Smooth muscle cell (in vitro differentiated cells): ENCODE measurements around the gene FMOD. TPM values are rescaled to one million over a fixed set of nuclear protein-coding genes. Genes with fewer than 3 reads are reported as not detected.
A peak's percentile ranks its signal among the peaks of the same experiment; 100 is the strongest.

Source experiments
- DNase-seq: peaks from one replicate; lab custom pipeline; 2025; ENCODE audit not compliant: unreplicated experiment; lab: John Stamatoyannopoulos, UW
- H2AFZ ChIP-seq: fragments of 200-600 bp; sonication (generic); 2 replicates; pipeline ENCODE4 v1.6.0; 2016; ENCODE audit warnings: antibody characterized with exemption, low read depth, mild to moderate bottlenecking
- H3F3A ChIP-seq: fragments of 200-600 bp; sonication (generic); 2 replicates; pipeline ENCODE4 v1.6.0; 2017; ENCODE audit warnings: antibody characterized with exemption, low read depth
- H3K27ac ChIP-seq: fragments of 200-600 bp; sonication (generic); 2 replicates; pipeline ENCODE4 v1.5.1; 2016; ENCODE audit warnings: low read depth, mild to moderate bottlenecking
- H3K27me3 ChIP-seq: fragments of 200-600 bp; sonication (generic); 2 replicates; pipeline ENCODE4 v1.6.1; 2016; ENCODE audit warnings: low read depth, mild to moderate bottlenecking
- H3K36me3 ChIP-seq: fragments of 200-600 bp; sonication (generic); 2 replicates; pipeline ENCODE4 v1.5.1; 2016; ENCODE audit warnings: low read depth
- H3K4me1 ChIP-seq: fragments of 200-600 bp; sonication (generic); 2 replicates; pipeline ENCODE4 v1.5.1; 2016; ENCODE audit warnings: low read depth
- H3K4me2 ChIP-seq: fragments of 200-600 bp; sonication (generic); 2 replicates; pipeline ENCODE4 v1.6.0; 2016; ENCODE audit warnings: mild to moderate bottlenecking
- H3K4me3 ChIP-seq: fragments of 200-600 bp; sonication (generic); 2 replicates; pipeline ENCODE4 v1.5.1; 2016; ENCODE audit warnings: mild to moderate bottlenecking
- H3K79me2 ChIP-seq: fragments of 200-600 bp; sonication (generic); 2 replicates; pipeline ENCODE4 v1.6.0; 2016; ENCODE audit warnings: low read depth, mild to moderate bottlenecking
- H3K9ac ChIP-seq: fragments of 200-600 bp; sonication (generic); 2 replicates; pipeline ENCODE4 v1.6.0; 2016; ENCODE audit warnings: low read depth
- H3K9me3 ChIP-seq: fragments of 200-600 bp; sonication (generic); replicated peaks from 2 replicates; pipeline ENCODE4 v1.5.1; 2016; ENCODE audit warnings: low read depth
- H4K20me1 ChIP-seq: fragments of 200-600 bp; sonication (generic); 2 replicates; pipeline ENCODE4 v1.6.0; 2016; ENCODE audit warnings: low read depth
- WGBS: methylation state at CpG from one replicate; pipeline ENCODE4 v1.1.7; 2016; ENCODE audit warnings: low lambda C conversion rate; 5-methylcytosine and 5-hydroxymethylcytosine counted together
- polyA plus RNA-seq: library from polyadenylated mRNA; unstranded; fragments of >200 nt; fragmentation: Nextera tagmentation; extraction: Ambion mirVana; gene quantifications from 2 replicates; pipeline ENCODE4 v1.2.1, GENCODE V29; 2016
- total RNA-seq: library from RNA; depleted of rRNA; stranded (reverse); fragments of >200 nt; gene quantifications from 2 replicates; pipeline ENCODE4 v1.2.3, GENCODE V29; 2014
- TF ChIP-seq, protein P1 (sequence below): fragments of 200-600 bp; sonication (generic); IDR thresholded peaks from 2 replicates; pipeline ENCODE4 v1.5.1; 2017; ENCODE audit warnings: borderline replicate concordance, mild to moderate bottlenecking, antibody characterized with exemption; ENCODE audit not compliant: insufficient read depth, poor library complexity, severe bottlenecking

The FMOD gene
- total and polyA plus RNA-seq, 2 experiments from 2014 or later = 247 to 369 TPM

DNA sequence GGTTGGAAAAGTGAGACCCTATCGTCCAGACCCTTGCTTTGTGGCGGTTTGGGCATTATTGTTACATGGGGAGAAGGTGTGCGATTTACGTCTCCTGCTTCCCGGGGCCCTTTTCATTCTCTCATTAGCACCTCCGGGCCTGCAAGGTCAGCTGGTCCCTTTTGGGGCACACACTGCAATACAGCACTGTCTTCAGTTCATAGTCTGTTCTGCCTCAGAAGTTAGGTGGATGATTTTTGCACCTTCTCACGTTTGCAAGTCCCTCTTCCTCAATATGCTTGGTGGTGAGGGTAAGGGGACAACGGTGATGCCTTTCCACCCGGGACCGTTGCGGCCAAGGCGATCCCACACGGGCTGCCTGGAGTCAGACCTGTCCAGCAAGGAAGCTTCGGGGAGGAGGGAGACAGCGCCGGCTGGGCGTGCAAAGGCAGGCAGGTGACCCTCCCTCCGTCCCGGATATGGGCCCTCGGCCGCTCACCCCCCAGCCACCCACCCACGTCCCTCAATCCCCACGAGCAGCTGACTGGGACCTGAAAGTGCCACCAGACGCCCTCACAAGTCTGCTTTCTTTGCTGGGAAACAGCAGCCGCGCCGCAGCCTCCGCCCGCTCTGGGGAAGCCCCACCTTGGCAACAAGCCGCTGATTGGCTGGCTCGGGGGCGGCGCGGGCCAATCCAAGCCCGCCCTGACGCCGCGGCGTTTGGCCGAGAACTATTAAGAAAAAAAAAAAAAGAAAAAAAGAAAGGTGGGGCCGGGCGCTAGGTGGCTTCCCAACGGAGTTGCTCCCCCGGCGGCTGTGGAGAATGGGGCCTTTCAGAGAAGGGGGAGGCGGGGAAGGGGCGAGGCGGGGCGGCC, 23.9 kb downstream of the FMOD start:
- H3K9me3 ChIP-seq = no peaks in the 10 kb centered on the region
- DNase-seq = peak; percentile 66
- TF ChIP-seq, protein P1, sequence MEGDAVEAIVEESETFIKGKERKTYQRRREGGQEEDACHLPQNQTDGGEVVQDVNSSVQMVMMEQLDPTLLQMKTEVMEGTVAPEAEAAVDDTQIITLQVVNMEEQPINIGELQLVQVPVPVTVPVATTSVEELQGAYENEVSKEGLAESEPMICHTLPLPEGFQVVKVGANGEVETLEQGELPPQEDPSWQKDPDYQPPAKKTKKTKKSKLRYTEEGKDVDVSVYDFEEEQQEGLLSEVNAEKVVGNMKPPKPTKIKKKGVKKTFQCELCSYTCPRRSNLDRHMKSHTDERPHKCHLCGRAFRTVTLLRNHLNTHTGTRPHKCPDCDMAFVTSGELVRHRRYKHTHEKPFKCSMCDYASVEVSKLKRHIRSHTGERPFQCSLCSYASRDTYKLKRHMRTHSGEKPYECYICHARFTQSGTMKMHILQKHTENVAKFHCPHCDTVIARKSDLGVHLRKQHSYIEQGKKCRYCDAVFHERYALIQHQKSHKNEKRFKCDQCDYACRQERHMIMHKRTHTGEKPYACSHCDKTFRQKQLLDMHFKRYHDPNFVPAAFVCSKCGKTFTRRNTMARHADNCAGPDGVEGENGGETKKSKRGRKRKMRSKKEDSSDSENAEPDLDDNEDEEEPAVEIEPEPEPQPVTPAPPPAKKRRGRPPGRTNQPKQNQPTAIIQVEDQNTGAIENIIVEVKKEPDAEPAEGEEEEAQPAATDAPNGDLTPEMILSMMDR = no peak
- no peaks in the 10 kb centered on the region for H4K20me1 ChIP-seq
- peak overlapping the region; percentile 41 for H3K9ac ChIP-seq
- H3K36me3 ChIP-seq = no peaks in the 10 kb centered on the region
- peak overlapping the region; percentile 91 for H3K4me2 ChIP-seq
- no peaks in the 10 kb centered on the region for H3F3A ChIP-seq
- peaks cover 40% of the 10 kb centered on the region for H3K4me1 ChIP-seq
- H3K27me3 ChIP-seq = no peaks in the 10 kb centered on the region
- WGBS = 7% methylated on average over 45 of the region's 49 CpGs
- no peaks in the 10 kb centered on the region for H3K79me2 ChIP-seq
- peak overlapping the region; percentile 86 for H2AFZ ChIP-seq
- peak overlapping the region; percentile 54 for H3K4me3 ChIP-seq
- peak overlapping the region; percentile 56 for H3K27ac ChIP-seq

DNA sequence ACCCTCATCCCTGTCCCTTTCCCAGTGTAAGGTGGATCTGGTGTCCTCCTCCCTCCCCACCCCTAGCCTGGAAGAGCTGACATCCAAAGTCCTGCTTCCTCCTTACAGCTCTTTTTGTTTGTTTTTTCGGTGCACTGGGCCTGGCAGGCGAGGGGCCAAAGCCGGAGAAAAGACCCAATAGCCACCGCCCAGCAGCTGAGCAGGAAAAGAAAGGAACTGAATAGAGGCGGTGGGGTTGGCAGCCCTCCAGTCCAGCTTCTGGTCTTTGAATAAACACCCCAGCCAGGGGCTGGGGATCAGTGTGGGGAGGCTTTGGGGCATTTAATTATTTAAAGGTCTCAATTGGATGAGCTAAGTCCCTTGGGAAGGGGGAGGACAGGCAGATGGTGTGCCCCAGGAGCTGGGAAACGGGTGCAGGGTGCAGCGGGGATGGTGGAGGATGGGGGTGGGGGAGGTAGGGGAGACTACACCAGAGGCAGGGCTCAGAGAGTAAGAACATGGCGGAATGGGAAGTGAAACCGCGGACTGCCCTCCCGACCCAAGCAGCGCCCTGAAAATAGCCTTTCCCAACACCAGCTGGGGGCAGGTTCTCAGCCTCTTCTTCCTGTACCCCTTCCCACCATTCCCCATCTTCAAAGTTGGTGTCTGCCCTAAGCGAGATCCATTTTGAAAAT, 25.4 kb downstream of the FMOD start:
- TF ChIP-seq, protein P1 = no peak
- Histone ChIP-seq H3K36me3 (no peaks in the 10 kb centered on the region), H3K27me3 (no peaks in the 10 kb centered on the region), H4K20me1 (no peaks in the 10 kb centered on the region), H3K27ac (no peak overlapping the region), H3K79me2 (no peaks in the 10 kb centered on the region), H3K4me1 (peaks cover 49% of the 10 kb centered on the region), H2AFZ (no peak overlapping the region), H3K9me3 (no peaks in the 10 kb centered on the region), H3F3A (no peaks in the 10 kb centered on the region), H3K4me3 (no peak overlapping the region), H3K9ac (no peak overlapping the region), H3K4me2 (no peak overlapping the region)
- WGBS = 84% methylated on average over 8 of the region's 13 CpGs
- no peak for DNase-seq

DNA sequence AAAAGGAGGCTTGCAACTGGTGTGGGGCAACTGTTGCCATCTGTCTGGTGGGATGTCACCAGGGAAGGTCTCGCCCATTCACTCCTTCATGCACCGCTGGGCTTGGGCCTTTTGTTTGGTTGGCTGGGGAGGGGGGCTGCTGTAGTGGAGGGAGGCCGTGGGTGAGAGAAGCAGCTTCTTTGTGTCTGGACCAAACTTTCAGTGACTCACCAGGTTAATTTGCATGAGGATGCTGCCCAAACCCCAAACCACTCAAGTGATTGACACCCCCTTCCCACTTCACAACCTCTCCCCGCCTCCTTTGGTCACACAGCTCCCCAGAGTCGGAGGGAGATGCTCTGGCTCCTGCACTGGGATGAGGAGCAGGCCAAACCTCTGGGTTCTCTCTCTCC, 25.9 kb downstream of the FMOD start:
- Histone ChIP-seq H3K4me1 (peaks cover 52% of the 10 kb centered on the region), H3K4me2 (no peak overlapping the region), H3K36me3 (no peaks in the 10 kb centered on the region), H4K20me1 (no peaks in the 10 kb centered on the region), H3K9me3 (no peaks in the 10 kb centered on the region), H2AFZ (no peak overlapping the region), H3K9ac (no peak overlapping the region), H3K4me3 (no peak overlapping the region), H3F3A (no peaks in the 10 kb centered on the region), H3K79me2 (no peaks in the 10 kb centered on the region), H3K27me3 (no peaks in the 10 kb centered on the region), H3K27ac (no peak overlapping the region)
- 61% methylated on average over 5 of the region's 5 CpGs for WGBS
- no peak for DNase-seq
- TF ChIP-seq, protein P1 = no peak
